ENCODE results near the gene TBC1D20.

The TBC1D20 gene

DNA sequence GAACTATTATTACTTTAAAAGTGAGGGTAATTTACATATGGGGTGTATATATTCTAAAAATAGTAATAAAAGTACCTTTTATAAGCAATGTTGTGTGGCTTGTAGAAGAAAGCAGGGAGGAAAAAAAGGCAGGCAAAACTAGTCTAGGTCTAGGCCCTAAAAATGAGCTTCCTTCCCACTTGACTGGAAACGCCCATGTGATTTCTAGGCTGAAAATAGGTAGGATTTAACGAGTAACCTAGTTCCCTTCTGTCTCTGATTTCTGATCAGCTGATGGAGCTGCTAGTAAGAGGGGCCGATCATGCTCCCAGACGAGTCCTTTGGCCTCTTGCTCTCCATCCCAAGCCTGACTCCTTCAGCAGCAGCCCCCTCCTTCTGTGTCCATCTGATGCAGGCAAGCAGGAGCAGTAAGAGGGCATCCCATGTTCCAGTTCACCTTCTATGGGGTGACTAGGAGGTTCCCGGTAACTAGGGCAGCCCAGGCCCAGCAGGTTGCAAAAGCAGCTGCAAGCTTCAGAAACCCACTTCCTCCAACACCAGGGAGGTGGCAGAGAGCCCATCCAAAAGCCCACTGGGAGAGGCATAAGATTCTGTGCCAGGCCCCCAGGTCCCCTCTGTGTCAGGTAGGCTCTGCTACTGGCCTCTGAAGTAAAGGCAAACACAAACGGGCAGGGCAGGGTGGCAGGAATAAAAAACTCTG, 24.4 kb downstream of the TBC1D20 start:
- DNase-seq, result no peak

GRCh38 chr20:436476-436875, 25.9 kb downstream of the TBC1D20 start:
- no peak for DNase-seq

GRCh38 chr20:435558-435957, 26.8 kb downstream of the TBC1D20 start:
- no peak for DNase-seq

DNA sequence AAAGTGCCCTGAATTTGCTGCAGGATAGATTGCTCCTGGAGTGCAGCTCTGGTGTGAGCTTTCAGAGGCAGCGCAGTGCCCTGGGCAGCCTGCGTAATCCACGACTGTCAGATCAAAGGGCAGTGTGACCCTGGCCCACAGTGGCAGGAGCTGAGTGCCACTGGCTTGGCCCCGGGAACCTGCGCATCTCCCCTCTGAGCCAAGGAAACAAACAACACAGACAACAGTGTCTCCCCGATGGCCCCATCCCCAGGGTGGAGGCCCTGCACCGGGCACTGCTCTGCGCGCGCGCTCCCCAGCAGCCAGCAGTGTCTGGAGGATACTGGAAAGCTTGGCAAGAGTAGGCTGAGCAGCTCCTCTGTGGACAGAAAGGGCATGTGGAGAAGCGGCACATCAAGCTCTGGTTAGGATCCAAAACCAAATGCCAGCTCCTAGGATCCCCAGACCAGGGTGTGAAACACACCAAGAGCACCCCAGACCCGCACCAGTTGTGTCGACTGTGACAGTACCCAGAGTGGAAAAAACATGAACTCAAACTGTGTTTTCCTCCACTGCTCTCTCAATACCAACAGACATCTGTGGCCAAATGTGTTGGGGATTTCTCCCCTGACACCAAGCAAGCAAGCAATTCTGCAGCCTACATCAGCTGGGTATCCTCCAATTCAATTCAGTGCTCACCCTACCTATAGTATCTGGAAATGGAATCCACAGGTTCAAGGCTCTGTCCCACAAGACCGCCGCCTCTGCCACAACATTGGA, 27.5 kb downstream of the TBC1D20 start:
- no peak for DNase-seq

GRCh38 chr20:434221-434620, 28.1 kb downstream of the TBC1D20 start:
- DNase-seq, result no peak

DNA sequence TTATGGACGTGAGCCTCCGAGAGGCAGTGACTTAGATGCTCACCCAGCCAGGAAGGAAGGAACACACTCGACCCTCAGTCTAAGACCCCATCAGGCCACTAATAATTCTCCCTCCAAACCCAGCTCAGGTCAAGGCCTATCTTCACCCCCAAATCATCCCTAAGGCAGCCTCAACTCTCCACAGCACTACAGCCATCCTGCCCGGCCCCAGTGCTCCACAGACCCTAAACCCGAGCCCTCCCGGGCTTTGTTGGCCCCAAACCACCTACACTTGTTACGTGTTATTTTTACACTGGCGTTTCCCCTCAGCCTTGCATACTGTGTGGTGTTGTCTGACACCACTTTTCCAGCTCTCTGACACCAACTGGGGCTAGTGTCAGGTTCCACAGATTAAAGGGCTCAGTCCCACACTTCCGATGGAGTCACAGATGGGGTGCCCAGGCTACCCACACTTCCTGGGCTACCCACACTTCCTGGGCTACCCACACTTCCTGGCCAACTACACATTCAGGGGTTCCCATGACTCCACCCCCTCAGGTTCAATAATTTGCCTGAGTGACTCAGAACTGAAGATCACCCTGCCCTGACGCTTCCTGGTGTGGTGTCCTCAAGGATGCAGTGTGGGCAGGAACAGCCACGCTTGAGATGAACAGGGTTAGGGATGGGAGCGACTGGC, 28.9 kb downstream of the TBC1D20 start:
- peak; percentile 67 for DNase-seq

DNA sequence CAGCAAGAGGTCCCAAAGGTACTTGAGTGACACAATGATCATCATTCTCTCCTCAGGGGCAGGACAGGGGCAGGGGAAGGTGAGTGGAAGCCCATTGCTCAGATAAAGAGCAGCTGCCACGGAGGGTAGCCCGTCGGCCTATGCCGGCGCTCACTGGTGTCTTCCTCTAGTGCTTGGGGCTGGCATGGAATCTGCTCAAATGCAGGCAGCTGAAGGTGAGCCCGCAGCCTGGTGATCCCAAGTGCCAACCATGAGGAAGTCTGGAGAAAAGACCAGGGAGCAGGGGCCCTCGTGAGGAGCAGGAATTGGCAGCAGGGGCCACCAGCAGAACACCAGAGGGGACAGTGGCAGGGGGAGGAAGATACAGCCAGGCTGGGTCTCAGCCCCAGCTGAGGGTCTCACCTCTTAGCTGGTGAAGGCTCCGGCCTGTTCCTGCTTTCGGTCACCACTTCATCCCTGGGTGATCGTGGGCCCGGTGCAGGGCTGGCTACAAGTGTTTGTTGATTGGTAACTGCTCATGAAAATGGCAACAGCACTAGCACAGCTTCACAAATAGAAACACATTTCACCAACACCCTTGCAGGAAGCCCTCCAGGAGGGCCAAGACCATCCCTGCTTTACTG, 29.5 kb downstream of the TBC1D20 start:
- no peak for DNase-seq

DNA sequence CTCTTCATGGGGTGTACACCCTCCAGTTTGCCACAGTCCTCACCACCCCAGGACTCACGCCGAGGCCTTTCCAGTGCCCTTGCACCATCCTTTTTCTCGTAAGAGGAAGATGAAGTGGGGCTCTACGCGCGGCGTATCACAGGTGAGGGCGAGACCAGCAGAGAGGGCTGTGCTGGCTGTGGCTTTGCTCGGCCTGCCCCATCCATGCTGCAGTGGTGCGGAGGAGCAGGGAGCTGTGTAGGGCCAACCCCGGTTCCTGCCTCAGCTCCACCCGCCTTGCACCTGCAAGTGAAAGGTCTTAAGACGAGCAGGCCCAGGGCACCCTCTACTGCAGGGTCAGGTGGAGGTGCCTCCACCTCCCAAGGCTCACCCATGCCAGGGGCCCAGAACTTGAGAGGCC, 30.1 kb downstream of the TBC1D20 start:
- DNase-seq, result no peak

DNA sequence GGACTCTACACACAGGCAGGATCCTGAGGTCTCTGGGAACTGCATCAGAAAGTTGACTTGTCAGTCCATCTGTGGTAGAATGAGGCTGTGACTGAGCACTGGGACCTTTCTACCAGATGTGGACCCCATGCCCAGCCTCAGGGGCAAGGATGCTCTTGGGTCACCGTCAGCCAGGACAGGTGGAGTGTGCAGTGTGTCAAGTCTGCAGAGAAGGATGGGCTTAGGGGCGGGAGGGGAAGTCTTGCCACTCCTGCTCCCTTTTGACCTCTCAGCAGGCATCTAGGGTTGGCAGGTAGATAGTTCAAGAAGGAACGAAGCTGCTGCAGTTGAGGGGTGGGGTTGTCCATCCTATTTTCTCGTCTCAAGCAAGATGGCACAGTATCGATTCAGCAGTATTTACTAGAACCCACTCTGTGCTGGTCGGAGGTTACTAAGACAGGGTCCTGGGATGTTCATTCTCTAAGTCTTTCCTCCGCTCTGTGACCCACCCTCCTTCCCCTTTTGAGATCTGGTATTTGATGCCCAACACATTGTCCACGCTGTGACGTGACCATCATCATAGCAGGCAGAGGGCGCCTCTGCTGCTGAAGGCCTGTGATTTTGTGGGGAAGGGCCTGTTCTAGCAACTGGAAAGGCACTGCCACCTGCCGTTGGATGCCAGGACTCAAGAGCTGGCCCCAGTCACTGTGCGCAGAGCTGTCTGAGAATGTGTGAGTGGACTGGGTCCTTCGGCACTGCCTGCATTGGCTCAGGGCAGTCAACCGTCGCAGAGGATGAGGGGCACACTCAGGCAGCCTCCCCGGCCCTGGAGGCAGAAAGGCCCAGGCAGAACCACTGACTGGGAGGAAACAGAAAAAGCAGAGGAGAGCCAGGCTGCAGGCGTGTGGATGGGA, 31.1 kb downstream of the TBC1D20 start:
- DNase-seq, result peak in 1 of 2 donors; percentile 49

DNA sequence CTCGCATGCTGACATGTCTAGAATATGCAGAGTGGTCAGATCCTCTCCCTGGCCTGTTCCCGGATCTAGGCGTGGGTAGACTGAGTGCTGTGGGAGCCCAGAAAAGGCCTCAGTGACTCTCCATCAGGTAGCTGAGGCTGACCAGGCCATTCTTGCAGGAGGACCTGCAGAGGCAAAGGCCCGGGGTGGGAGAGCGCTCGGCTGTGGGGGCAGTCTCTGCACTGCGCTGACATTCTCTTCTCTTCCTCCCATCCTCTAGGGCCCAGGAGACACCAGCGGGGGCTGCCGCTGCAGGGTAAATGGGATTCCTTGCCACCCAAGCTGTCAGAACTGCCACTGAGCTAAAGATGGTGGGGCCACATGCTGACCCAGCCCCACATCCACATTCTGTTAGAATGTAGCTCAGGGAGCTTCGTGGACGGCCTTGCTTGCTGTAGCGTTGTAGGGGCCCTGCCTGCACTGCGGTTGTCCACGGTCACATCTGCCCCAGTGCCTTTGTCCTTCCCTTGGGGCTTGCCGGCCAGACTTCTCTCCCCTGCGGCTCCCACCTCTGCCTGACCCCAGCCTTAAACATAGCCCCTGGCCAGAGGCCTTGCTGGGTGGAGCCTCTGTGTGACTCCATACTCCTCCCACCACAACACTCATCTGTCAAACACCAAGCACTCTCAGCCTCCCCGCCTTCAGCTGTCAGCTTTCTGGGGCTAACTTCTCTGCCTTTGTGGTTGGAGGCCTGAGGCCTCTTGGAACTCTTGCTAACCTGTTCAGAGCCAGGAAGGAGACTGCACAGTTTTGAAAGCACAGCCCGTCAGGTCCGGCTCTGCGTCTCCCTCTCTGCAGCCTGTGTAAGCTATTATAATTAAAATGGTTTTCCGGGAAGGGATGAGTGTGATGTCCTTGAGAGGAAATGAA, 32.0 kb downstream of the TBC1D20 start:
- no peak for DNase-seq

- DNase-seq, result no peak
Observed at GRCh38 chr20:428658-429200, 33.6 kb downstream of the TBC1D20 start.

DNA sequence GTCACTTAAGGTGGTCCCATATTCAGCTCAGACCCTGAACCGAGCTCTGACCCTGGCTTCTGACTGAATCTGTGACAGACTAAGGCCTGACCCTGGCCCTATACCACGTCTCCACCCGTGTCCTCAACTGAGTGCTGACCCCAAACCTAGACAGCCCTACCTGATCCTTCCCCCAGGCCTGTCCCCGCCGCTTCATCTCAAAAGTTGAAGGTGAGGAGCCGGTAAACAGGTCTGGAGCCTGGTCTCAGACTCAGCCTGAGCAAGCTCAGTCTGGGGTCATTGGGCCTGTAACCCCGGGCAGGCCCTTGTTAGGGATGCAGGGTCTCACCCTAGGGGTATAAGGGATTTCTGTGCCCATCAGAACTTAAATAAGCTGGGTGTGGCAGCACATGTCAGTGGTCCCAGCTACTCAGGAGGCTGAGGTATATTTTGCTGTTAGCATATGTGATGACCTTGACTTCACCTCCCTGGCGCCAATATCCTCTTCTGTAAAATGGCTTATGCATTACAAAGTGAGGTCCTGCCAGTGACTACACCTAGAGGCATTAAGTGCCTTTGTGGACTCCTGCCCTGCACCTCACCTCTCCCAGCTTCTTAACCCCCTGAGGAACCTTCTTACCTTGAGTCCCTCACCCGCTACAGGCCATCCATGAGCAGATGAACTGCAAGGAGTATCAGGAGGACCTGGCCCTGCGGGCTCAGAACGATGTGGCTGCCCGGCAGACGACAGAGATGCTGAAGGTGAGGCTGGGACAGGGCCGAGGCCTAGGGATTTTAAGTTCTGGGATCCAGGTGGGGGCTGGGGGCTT, 34.3 kb downstream of the TBC1D20 start:
- no peak for DNase-seq

- DNase-seq, result no peak
Observed at GRCh38 chr20:427401-427800, 34.9 kb downstream of the TBC1D20 start.

DNA sequence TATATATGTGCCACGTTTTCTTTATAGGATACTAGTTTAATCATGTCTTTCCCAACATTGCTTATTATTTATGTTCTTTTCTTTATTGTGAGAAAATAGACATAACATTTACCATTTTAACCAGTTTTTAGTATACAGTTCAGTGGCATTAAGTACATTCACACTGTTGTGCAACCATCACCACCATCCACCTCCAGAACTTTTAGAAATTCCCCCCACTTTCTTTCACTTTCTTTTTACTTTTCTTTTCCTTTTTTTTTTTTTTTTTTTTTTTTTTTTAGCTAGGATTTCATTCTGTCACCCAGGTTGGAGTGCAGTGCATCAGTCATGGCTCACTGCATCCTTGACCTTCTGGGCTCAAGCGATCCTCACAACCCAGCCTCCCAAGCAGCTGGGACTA, 35.8 kb downstream of the TBC1D20 start:
- DNase-seq, result no peak

GRCh38 chr20:421685-422250, 40.6 kb downstream of the TBC1D20 start:
- no peak for DNase-seq

- DNase-seq, result peak in 1 of 2 donors; percentile 35
Observed at GRCh38 chr20:420721-421574, 41.4 kb downstream of the TBC1D20 start.

DNA sequence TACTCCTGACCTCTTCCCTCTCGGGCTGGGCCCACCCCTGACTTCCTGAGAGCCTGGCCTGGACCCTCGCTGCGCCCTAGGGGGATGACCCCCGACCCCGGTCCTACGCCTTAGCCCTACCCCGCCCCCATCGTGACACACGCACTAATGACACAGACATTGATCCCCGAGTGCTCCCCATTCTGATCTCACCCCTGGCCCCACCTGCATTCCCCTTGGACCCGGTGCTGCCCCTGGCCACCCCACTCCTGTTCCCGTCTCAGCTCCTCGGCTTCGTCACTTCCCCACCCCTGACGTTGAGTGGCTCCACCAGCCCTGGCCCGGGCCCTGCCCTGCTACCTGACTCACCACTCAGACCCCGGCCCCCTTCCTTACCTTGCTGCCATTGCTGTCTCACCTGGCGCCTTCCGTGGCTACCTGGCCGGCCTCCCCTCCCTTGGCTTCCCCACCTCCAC, 42.1 kb downstream of the TBC1D20 start:
- DNase-seq, result no peak

DNA sequence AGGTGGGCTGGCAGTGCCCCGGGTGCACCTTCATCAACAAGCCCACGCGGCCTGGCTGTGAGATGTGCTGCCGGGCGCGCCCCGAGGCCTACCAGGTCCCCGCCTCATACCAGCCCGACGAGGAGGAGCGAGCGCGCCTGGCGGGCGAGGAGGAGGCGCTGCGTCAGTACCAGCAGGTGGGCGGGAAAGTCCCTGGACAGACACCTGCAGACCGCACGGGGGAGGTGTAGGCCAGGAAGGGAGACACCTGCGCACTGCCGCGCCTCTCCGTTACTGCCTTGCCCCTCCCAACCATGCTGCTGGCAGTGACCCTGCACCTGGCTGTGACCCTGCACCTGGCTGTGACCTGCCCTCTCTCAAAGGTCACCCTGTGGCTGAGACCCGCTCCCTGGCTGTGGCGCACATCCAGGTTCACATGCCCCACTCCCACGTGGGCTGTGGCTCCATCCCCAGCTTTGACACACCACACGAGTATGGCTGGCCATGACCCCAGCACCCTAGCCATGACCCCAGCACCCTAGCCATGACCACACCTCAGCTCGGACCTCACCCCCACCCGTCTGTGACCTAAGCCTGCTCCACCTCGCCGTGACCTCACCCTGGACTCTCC, 42.7 kb downstream of the TBC1D20 start:
- no peak for DNase-seq

Measured in stimulated activated CD4-positive, alpha-beta T cell treated with anti-CD3 and anti-CD28 coated beads, Interleukin-2, amount 100 ng/mL, for 24 hours (primary cell).